GM18520 (cell line): ENCODE data around the gene MAPK6.
"Not testable (repeated sequence)": the region's sequence is repeated elsewhere in the genome, so short reads cannot be mapped to it uniquely, and the experiment has no call there.

Source experiments
- ATAC-seq: cut with Tn5 transposase; IDR thresholded peaks from one replicate; pipeline ENCODE4 v1.9.1; 2021; ENCODE audit not compliant: unreplicated experiment

MAPK6 gene

DNA sequence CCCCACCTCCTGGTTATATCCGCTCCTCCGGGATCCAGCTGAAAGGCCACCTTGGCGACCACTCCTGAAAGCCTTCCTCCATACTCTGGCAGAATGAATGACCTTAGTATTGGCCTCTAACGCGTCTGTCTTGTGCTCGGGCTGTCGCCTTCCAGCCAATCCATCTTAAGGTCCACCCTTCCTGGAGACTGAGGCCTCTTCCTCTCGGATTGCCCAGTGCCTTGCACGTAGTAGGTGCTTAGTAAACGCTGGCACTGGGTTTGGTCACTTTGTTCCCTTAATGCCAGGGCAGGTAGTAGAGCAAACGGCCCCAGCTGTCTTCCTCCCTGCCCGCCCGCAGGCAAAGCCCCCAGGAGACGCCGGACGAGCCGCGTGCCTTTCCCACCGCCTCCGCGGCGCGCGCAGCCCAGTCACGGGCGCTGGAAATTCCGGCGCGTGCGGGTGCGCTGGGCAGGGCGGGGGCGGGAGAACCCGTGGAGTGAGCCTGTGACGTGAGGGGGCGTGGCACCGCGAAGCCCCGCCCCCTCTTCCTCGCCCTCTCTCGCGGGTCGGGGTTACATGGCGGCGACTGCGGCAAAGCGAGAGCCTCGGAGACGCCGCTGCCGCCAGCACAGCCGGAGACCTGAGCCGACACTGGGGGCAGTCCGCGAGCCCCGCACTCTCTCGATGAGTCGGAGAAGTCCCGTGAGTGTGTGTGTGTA, at the start of gene MAPK6:
Gene MAPK6 (plus strand): TSS at position 527 of the 701 bp plus-strand sequence. CDS start 27,242 bp downstream, outside the sequence.
- ATAC-seq = peak; percentile 53

DNA sequence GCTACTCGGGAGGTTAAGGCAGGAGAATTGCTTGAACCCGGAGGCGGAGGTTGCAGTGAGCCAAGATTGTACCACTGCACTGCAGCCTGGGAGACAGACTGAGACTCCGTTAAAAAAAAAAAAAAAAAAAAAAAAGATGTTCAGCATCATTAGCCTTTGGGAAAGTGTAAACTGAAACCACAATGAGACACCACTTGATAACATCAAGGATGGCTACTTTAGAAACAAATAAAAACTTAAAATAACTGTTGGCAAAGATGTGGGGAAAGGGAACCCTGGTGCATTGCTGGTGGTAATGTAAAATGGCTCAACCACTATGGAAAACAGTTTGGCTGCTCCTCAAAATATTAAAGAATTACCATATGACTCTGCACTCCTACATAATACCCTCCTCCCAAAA, 49.3 kb upstream of the MAPK6 start:
- ATAC-seq = no peak

- ATAC-seq = no peak
These were observed 48.7 kb upstream of the MAPK6 start for GRCh38 chr15:51970132-51970817.

- ATAC-seq = peak; percentile 5
These were observed 48.0 kb upstream of the MAPK6 start for GRCh38 chr15:51971032-51971374.

DNA sequence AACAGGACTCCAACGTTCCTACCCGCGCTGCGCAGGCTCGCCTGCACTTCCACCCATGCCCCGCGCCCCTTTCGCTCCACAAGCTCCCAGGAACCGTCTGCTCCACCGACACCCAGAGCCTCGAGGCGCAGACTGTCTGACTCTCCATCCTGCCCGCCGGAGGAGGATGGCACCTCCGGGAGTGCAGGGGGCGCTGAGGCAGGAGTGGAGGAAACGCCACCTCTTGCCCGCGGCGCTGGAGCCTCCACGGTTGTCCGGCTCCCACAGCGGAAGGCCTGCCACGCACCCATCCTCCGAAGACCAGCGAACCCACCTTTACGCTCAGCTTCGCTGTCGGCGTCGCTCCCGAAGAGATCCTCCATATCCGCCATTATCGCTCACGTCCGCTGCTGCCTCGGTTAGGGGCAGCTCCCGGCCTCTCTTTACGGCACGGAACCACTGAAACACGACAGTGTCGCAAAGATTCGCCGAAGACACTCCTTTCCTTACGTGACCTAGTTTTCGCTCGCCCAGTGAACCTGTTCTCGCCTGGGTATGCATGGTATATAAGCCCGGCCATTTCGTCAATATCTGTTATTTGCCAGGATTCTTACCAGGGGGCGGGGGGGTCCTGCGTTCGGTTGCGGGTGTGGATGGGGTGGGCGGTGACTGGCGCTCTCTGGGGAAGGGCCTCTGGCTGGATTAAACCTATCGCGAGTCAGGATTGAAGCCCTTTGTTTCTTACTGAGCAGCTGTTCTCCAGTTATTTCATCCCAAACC, 47.5 kb upstream of the MAPK6 start, which contains the start of gene LEO1:
Gene LEO1 (minus strand): TSS at position 404 of the 759 bp plus-strand sequence. CDS start 33 bp downstream, at position 371.
- peak; percentile 76 for ATAC-seq

GRCh38 chr15:51973220-51973619, 45.8 kb upstream of the MAPK6 start:
- ATAC-seq = no peak

DNA sequence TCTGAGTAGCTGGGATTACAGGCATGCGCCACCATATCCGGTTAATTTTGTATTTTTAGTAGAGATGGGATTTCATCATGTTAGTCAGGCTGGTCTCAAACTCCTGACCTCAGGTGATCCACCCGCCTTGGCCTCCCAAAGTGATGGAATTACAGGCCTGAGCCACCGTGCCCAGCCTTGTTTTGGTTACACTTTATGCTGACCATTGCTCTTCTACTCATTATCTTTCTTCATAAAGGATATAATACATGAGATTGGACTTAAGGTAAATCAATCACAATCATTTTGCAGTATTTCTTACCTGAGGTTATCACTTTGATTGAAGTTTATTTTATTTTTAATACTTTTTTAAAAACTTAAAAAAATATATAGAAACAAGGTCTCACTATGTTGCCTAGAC, 45.2 kb upstream of the MAPK6 start:
- ATAC-seq = no peak

- peak; percentile 91 for ATAC-seq
These were observed 36.8 kb upstream of the MAPK6 start for GRCh38 chr15:51982013-51982769.

GRCh38 chr15:51982770-51983103, 36.3 kb upstream of the MAPK6 start:
- no peak for ATAC-seq

DNA sequence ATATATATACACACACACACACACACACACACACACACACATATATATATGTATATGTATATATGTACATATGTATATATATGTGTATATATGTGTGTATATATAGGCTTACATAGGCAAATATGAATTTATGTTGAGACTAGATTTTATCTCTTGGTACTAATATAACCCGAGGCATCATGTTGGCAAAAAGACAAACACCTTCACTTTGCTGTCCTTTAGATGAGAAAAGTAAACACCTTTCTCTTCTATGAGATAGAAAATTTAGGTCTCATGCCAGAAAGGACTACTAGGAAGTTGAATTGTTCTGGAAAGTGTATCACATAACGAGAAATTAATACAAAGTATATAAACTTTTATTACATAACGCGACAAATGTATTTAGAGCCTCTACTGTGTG, 27.9 kb upstream of the MAPK6 start:
- ATAC-seq = no peak

DNA sequence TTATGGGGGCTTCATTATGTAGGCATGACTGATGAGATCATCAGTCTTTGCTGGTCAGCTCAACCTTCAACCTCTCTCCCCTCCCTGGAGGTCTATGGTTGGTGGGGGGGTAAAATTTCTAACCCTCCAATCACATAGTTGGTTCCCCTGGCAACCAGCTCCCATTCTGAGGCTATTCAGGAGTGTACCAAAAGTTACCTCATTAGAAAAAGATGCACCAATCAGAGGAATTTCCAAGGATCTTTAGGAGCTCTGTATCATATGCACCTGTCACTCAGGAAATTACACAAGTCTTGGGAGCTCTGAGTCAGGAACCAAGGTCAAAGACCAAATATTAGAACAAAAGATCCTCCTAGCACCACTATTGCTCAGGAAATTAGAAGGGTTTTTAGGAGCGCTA, 26.1 kb upstream of the MAPK6 start:
- ATAC-seq = no peak

- ATAC-seq = no peak
These were observed 16.7 kb upstream of the MAPK6 start for GRCh38 chr15:52002351-52002750.

GRCh38 chr15:52003089-52003488, 15.9 kb upstream of the MAPK6 start:
- ATAC-seq = not testable (repeated sequence)

DNA sequence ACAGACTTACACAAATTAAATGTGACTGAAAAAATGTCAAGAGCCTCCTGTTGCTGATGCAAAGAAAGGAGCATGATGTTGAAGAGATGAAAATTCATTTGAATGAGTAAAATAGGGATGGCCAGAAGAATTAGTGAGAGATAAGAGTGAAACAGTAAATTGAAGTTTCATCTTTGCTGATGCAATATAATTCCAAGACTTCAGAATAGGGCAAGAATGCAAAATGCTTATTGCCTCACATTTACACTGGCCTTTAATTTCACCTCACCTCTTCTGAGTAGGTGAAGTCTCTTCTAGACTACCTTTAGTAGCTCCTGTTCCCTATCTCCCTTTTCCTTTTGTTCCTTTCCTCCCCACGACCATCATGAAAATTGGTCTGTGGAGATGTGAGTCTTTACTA, 15.3 kb upstream of the MAPK6 start:
- no peak for ATAC-seq

- ATAC-seq = no peak
These were observed 14.2 kb upstream of the MAPK6 start for GRCh38 chr15:52004806-52005205.

DNA sequence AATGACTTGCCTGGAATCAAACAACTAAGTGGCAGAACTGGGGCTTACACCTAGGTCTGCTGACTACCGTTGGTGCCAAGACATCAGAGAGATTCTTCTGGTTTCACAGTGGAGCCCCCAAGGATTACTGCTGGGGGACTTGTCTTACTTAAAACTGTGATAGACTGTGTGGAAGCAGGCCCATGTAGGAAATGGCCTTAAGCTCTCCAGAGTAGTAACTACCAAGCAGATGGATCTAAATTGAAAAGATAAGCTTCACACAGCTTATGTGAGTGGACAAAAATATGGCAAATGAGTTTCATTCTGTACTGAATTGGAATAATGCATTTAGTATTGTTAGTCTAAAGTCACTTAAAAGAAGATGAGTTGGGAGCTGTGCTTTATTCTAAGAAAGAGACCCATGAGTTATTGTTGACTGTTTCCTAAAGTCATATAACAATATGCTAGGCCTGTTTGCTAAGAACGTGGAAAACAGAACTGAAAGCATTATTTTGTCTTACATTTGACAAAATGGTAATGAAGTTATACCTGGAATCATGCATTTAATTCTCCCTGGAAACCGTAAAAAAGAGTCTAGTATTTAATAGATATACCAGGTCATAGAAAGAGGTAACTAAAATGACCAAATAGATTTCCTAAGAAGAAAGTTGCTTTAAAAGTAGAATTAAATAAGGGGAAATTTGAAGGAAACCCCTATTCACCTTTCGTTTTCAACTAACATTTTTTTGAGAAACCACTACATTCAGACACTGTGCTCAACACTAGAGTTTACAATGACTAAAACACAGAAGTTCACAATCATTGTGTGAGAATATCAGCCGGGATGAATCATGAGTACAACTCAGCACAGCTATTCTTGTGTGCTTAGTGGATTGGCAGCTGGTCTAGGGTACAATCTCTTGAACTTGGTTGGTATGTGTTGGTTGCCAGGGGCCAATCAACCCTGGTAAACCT, 13.0 kb upstream of the MAPK6 start:
- ATAC-seq = peak; percentile 83

DNA sequence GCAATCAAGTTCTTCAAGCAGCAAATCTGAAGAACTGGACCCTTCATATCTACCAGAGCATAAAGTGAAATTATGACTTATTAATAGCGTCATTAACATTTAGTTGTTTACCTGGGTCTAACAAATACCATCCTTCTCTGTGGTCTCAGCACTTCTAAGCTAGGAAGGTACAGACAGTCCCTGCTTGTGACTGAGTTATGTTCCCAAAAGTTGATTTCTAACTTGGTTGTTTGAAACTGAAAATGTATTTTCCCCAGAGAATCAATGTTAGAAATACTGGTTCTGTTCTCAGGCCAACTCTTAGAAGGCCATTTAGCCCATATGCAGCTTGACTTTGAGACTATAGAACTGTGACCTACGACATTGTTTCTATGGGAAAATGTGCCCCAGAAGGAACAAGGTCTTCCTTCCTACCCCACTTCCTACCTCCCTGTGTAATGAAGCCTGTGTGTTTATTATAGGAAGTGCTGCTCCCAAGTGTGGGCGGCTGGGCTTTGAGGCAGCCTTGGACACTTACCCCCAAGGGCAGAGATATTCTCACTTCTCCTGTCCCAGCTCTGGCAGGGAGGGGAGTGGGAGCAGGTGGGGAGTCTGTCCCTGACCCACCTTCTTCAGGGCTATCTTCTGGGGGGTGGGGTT, 12.2 kb upstream of the MAPK6 start:
- peak; percentile 31 for ATAC-seq

DNA sequence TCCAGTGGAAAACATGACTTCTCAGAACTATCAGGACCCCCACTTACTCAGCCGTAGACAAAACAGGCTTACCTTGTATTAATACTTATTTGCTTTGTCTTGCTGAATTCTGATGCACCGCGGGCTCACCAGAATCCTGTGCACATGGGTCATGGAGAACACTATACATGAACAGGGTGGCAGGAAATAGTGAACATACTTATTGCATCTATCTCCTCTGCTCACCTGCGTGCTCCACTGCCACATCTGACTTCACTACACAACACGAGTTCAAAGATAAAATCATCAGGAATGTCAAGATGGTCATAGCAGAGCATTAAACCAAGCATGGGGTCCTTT, 10.7 kb upstream of the MAPK6 start:
- no peak for ATAC-seq

DNA sequence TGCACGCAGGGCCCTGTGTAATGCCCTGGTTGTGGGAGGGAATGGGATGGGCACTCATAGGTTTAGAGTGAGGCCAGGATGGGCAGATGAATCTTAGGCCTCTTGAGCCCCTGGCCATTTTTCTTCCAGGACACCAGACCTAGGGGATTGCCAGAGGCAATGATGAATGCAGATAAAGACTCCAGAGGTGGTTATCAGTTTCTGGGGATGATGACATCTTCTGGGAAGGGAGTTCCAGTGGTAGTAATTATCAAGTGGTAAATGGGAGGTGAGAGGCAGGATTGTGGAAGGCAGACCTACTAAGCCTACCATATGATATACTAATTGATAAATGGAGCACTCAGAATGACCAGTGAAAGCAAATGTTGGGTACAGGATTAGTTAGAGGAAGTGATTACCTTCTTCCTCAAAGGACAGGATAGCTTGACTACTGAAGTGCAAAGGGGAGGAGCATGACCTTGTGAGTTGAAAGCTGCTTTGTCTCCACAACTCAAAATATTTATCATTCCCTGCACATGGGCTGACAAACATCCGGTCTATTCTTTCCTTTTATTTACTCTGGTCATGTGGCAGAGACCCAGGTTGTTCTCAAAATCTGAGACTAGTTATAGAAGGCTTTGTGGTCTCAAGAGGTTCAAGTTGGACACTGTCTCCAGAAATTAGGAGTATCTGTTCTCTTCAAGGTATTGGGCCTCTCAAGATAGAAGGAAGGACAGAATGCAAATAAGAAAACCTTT, 10.2 kb upstream of the MAPK6 start:
- ATAC-seq = no peak
